Right atrium auricular region (tissue), 2 donors: ENCODE measurements around the gene HSF2. TPM values are rescaled to one million over a fixed set of nuclear protein-coding genes. Genes with fewer than 3 reads are reported as not detected.
A peak's percentile ranks its signal among the peaks of the same experiment; 100 is the strongest.

ENCODE experiments used
- DNase-seq: peaks from one replicate; pipeline ENCODE4 v3.0.0-alpha.2; 2019; ENCODE audit warnings: low spot score
- H3K27ac ChIP-seq, 2 donors: fragments of 200-600 bp; sonication (generic); 1 replicate in 1 of 2; 2 replicates in 1 of 2; pipeline ENCODE4 v1.5.1; 2016 to 2019
- H3K27me3 ChIP-seq, 2 donors: fragments of 200-600 bp; sonication (generic); one replicate each; pipeline versions ENCODE4 v1.5.1 to v1.6.0; 2017 to 2019
- H3K36me3 ChIP-seq: fragments of 200-600 bp; sonication (generic); one replicate; pipeline ENCODE4 v1.5.1; 2016
- H3K4me1 ChIP-seq, 2 donors: fragments of 200-600 bp; sonication (generic); one replicate each; pipeline versions ENCODE4 v1.5.1 to v1.6.0; 2017 to 2019
- H3K4me3 ChIP-seq, 2 donors: fragments of 200-600 bp; sonication (generic); 1 replicate in 1 of 2; 2 replicates in 1 of 2; pipeline ENCODE4 v1.5.1; 2017 to 2019; ENCODE audit warnings: mild to moderate bottlenecking in 1 of 2, moderate library complexity in 1 of 2
- H3K9me3 ChIP-seq, 2 donors: fragments of 200-600 bp; sonication (generic); one replicate each; pipeline ENCODE4 v1.5.1; 2019
- total RNA-seq, 2 donors: library from RNA; depleted of rRNA; stranded (reverse); fragments of >200 nt; gene quantifications; one replicate each; pipeline ENCODE4 v1.1.0, GENCODE V29; 2016
- TF ChIP-seq, protein P1 (sequence below), 2 donors: fragments of 200-600 bp; sonication (generic); IDR thresholded peaks; one replicate each; pipeline ENCODE4 v1.5.1; 2019; ENCODE audit warnings: antibody characterized with exemption in 2 of 2

HSF2 gene
- total RNA-seq, 2 donors from 2014 or later, result 37.5 to 65.9 TPM

DNA sequence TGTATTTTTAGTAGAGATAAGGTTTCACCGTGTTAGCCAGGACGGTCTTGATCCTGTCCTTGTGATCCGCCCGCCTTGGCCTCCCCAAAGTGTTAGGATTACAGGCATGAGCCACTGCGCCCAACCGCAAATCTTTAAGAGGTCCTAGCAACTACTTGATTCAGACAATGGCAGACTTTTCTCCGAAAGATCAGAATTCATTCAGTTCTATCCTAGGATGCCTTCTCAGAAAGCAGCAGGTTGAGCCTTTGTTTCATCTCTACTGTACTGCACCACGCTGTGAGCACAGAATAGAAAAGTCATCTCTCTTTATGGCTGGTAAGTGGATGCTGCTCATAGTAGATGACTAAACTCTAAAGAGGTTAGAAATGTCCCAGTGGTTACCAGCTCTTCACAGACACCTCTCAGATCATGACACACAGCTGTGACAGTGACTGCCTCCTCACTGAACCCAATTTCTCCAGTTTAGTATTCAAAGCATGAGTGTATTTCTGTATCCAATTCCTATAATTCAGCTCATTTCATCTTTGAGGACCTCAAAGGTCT lies 6.0 kb upstream of the HSF2 start:
- Histone ChIP-seq H3K27ac (no peak overlapping the region), H3K36me3 (no peaks in the 10 kb centered on the region), H3K4me1 (no peaks in the 10 kb centered on the region), H3K4me3 (no peak overlapping the region), H3K27me3 (no peaks in the 10 kb centered on the region), H3K9me3 (no peaks in the 10 kb centered on the region)
- TF ChIP-seq, protein P1, sequence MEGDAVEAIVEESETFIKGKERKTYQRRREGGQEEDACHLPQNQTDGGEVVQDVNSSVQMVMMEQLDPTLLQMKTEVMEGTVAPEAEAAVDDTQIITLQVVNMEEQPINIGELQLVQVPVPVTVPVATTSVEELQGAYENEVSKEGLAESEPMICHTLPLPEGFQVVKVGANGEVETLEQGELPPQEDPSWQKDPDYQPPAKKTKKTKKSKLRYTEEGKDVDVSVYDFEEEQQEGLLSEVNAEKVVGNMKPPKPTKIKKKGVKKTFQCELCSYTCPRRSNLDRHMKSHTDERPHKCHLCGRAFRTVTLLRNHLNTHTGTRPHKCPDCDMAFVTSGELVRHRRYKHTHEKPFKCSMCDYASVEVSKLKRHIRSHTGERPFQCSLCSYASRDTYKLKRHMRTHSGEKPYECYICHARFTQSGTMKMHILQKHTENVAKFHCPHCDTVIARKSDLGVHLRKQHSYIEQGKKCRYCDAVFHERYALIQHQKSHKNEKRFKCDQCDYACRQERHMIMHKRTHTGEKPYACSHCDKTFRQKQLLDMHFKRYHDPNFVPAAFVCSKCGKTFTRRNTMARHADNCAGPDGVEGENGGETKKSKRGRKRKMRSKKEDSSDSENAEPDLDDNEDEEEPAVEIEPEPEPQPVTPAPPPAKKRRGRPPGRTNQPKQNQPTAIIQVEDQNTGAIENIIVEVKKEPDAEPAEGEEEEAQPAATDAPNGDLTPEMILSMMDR (IDR thresholded peaks at IDR 0.05), result no peak
- DNase-seq, result no peak

DNA sequence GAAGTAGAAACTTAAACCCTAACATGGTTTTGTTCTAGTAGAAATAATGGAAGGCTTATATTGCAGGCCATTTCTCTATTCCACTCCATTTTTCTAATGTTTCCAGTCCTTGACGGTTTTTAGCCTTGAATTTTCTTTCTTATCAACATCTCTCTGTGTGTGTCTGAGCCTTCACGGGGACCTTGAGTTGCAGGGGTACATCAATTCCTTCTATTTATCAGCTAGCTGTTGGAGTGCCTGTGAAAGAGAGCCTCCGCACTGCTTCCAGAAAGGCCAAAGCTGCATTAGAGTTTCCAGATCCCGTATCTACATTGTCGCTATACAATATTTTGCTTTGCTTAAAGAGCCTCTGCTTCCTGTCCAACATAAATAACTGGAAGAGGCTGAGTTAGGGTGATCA lies 5.4 kb upstream of the HSF2 start:
- peaks cover 0 to 6% of the 10 kb centered on the region in 2 donors for H3K4me1 ChIP-seq
- TF ChIP-seq, protein P1 (IDR thresholded peaks at IDR 0.05), result no peak
- H3K27me3 ChIP-seq, result no peaks in the 10 kb centered on the region
- no peaks in the 10 kb centered on the region for H3K36me3 ChIP-seq
- no peak overlapping the region for H3K27ac ChIP-seq
- no peaks in the 10 kb centered on the region for H3K9me3 ChIP-seq
- no peak overlapping the region for H3K4me3 ChIP-seq
- no peak for DNase-seq

DNA sequence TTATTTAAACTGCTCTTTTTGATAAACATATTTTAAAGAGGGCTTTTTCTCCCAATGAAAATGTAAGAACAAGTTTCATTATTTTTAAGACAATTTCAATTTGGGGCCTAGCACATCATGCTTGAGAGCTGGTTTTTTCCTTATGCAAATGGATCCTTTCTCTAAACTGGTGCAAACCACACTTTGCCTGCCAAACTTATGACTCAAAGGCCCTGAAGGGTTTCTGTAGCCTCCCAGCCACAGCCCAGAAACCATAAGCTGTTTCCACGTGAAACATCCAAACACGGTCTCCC lies 451 bp upstream of the HSF2 start:
- H3K4me1 ChIP-seq, result peaks cover 0 to 13% of the 10 kb centered on the region in 2 donors
- no peaks in the 10 kb centered on the region for H3K9me3 ChIP-seq
- H3K27ac ChIP-seq, result peak overlapping the region; percentile 73 to 92
- no peaks in the 10 kb centered on the region for H3K27me3 ChIP-seq
- H3K4me3 ChIP-seq, result peak overlapping the region; percentile 20 to 89
- no peaks in the 10 kb centered on the region for H3K36me3 ChIP-seq
- no peak for DNase-seq
- TF ChIP-seq, protein P1 (IDR thresholded peaks at IDR 0.05), result no peak

DNA sequence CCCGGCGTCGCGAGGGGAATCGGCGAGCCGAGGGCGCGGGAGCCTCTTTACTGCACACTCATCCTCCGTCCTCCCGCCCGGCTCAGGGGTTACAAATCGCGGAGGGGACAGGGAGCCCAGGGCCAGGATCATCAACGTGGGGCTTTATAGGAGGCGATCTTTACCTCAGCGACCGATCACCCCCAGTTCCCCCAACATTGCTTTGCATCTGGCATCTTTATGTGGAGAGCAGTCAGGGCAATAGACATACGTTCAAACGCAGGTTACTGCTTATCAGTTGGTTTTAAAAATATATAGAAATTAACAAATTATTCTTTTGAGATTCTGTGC lies 634 bp downstream of the HSF2 start:
- peak overlapping the region; percentile 86 to 89 for H3K4me3 ChIP-seq
- DNase-seq, result no peak
- H3K9me3 ChIP-seq, result no peaks in the 10 kb centered on the region
- peaks cover 0 to 13% of the 10 kb centered on the region in 2 donors for H3K4me1 ChIP-seq
- peak overlapping the region; percentile 92 for H3K27ac ChIP-seq
- no peaks in the 10 kb centered on the region for H3K27me3 ChIP-seq
- no peaks in the 10 kb centered on the region for H3K36me3 ChIP-seq
- TF ChIP-seq, protein P1 (IDR thresholded peaks at IDR 0.05), result no peak

DNA sequence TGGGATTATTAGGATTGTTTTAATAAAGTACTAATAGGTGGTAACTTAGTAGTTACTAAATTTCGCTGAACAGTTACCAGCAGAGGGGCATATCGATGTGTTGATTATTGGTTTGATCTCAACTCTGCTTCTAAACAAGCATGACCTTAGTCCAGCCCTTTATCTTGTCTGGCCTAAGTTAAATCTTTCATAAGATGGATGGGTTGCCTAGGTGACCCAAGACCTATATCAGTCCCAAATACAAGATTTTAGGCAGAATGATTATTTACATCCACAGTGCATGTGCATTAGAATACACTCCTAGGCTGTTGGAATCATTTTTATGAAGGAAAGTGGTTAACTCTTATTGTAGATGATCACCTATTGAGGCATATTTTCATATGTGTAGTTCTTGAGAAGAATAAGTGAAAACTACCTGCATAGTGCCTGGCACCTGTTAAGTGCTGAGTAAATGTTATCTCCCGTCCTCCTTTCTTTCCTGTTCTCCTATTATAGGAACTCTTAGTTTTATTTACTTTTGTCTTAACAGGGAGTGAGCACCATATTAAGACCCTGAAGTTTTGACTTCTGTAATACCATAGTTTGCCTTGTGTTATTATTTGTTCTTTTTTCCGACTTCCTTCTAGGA lies 1.1 kb downstream of the HSF2 start:
- no peak for DNase-seq
- no peaks in the 10 kb centered on the region for H3K9me3 ChIP-seq
- TF ChIP-seq, protein P1 (IDR thresholded peaks at IDR 0.05), result no peak
- no peaks in the 10 kb centered on the region for H3K27me3 ChIP-seq
- no peaks in the 10 kb centered on the region for H3K36me3 ChIP-seq
- H3K4me3 ChIP-seq, result peak overlapping the region; percentile 86 to 89
- peak overlapping the region; percentile 92 for H3K27ac ChIP-seq
- peaks cover 0 to 17% of the 10 kb centered on the region in 2 donors for H3K4me1 ChIP-seq

DNA sequence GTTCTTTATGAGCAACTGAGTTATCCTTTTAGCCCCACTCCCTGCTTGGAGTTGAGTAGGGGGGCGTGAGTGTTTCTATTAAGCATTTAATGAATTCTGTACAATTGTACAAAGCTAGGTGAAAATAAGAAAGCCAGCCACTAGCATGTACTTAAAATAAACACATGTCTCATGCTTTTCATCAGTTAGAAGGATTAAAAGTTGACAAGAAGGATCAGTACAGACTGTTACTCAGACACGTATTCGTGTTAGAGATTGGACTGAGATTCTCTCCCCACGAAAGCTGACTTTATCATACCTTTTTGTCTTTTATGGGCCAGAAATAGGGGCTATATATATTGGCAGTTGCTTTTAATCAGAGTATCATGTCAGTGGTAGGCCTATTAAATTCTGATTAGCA lies 1.7 kb downstream of the HSF2 start:
- DNase-seq, result no peak
- H3K4me3 ChIP-seq, result peak overlapping the region; percentile 86 to 89
- H3K9me3 ChIP-seq, result no peaks in the 10 kb centered on the region
- TF ChIP-seq, protein P1 (IDR thresholded peaks at IDR 0.05), result no peak
- peaks cover 0 to 22% of the 10 kb centered on the region in 2 donors for H3K4me1 ChIP-seq
- H3K27ac ChIP-seq, result peak overlapping the region; percentile 92
- no peaks in the 10 kb centered on the region for H3K27me3 ChIP-seq
- no peaks in the 10 kb centered on the region for H3K36me3 ChIP-seq
